H1 (cell line): ENCODE results near the gene HS2ST1. TPM values are rescaled to one million over a fixed set of nuclear protein-coding genes. Genes with fewer than 3 reads are reported as not detected.

Source experiments
- CTCF ChIA-PET: fragments of 300-600 bp; sonication (Branson Sonifier 250); formaldehyde crosslinking; loops from one replicate; lab custom pipeline; 2021; ENCODE audit not compliant: partially characterized antibody; lab: Charles Lee
- POLR2A ChIA-PET: fragments of 300-600 bp; sonication (Branson Sonifier 250); formaldehyde crosslinking; loops from one replicate; lab custom pipeline; 2021; ENCODE audit warnings: inconsistent platforms; ENCODE audit not compliant: partially characterized antibody; lab: Charles Lee
- DNase-seq, 2 experiments: peaks; one replicate each; pipeline versions ENCODE4 v3.0.0 to v3.0.0-alpha.2; 2010 to 2022; ENCODE audit warnings: low spot score in 2 of 2, low read depth in 1 of 2, mixed read lengths in 1 of 2
- FAIRE-seq: peaks from 2 replicates; lab custom pipeline; 2011; peaks lifted over from hg19 to GRCh38; lab: Jason Lieb, UNC
- H2AFZ ChIP-seq: 2 replicates; pipeline ENCODE4 v1.8.1; 2012; ENCODE audit warnings: low read length, inconsistent platforms
- H2AK5ac ChIP-seq: 2 replicates; pipeline ENCODE4 v1.6.1; 2013; ENCODE audit warnings: low read depth, low read length
- H2BK120ac ChIP-seq: replicated peaks from 2 replicates; pipeline ENCODE3; 2013; ENCODE audit warnings: low read depth, low read length, inconsistent platforms
- H2BK12ac ChIP-seq: 2 replicates; pipeline ENCODE4 v1.6.1; 2013; ENCODE audit warnings: low read depth, low read length
- H2BK15ac ChIP-seq: 2 replicates; pipeline ENCODE4 v1.6.1; 2013; ENCODE audit warnings: low read length
- H2BK20ac ChIP-seq: 2 replicates; pipeline ENCODE4 v1.6.1; 2013; ENCODE audit warnings: low read length
- H2BK5ac ChIP-seq: 2 replicates; pipeline ENCODE4 v1.6.1; 2013; ENCODE audit warnings: low read depth, low read length
- H3K14ac ChIP-seq: 2 replicates; pipeline ENCODE4 v1.6.1; 2013; ENCODE audit warnings: inconsistent platforms; ENCODE audit not compliant: insufficient read length
- H3K18ac ChIP-seq: 2 replicates; pipeline ENCODE4 v1.6.1; 2013; ENCODE audit warnings: low read length; ENCODE audit errors: extremely low read depth
- H3K23ac ChIP-seq: 2 replicates; pipeline ENCODE4 v1.6.1; 2013; ENCODE audit warnings: inconsistent platforms; ENCODE audit not compliant: insufficient read length
- H3K23me2 ChIP-seq: 2 replicates; pipeline ENCODE4 v1.6.1; 2013; ENCODE audit warnings: low read depth, low read length
- H3K27ac ChIP-seq: 2 replicates; pipeline ENCODE4 v1.6.1; 2011; ENCODE audit warnings: low read depth, low read length, inconsistent platforms
- H3K27me3 ChIP-seq, 4 experiments: replicated peaks in 1 of 4; 1 replicate in 1 of 4; 2 replicates in 3 of 4; pipeline versions ENCODE4 v1.6.1 to v1.8.1; 2011 to 2013; ENCODE audit warnings: low read length in 3 of 4, mild to moderate bottlenecking in 3 of 4, inconsistent platforms in 2 of 4, mixed read lengths in 2 of 4, moderate library complexity in 1 of 4; ENCODE audit not compliant: control insufficient read depth in 3 of 4, insufficient read depth in 3 of 4; ENCODE audit errors: extremely low read depth in 1 of 4
- H3K36me3 ChIP-seq, 4 experiments: 2 replicates each; pipeline versions ENCODE4 v1.6.1 to v1.8.1; 2011 to 2013; ENCODE audit warnings: mild to moderate bottlenecking in 4 of 4, low read length in 3 of 4, moderate library complexity in 2 of 4, control low read depth in 1 of 4, inconsistent platforms in 1 of 4; ENCODE audit not compliant: insufficient read depth in 4 of 4, control insufficient read depth in 2 of 4
- H3K4ac ChIP-seq: replicated peaks from 2 replicates; pipeline ENCODE3; 2013; ENCODE audit warnings: low read length, low read depth, mixed read lengths, inconsistent platforms; ENCODE audit not compliant: insufficient read length
- H3K4me1 ChIP-seq, 4 experiments: replicated peaks in 1 of 4; 1 replicate in 1 of 4; 2 replicates in 3 of 4; pipeline versions ENCODE4 v1.6.1 to v1.8.1; 2011 to 2013; ENCODE audit warnings: low read length in 3 of 4, inconsistent platforms in 2 of 4, mixed read lengths in 1 of 4; ENCODE audit not compliant: insufficient read depth in 4 of 4, control insufficient read depth in 3 of 4
- H3K4me2 ChIP-seq, 2 experiments: 2 replicates each; pipeline versions ENCODE4 v1.6.1 to v1.8.1; 2011 to 2013; ENCODE audit warnings: low read depth in 2 of 2, low read length in 2 of 2, control low read depth in 1 of 2, inconsistent platforms in 1 of 2, mild to moderate bottlenecking in 1 of 2; ENCODE audit not compliant: insufficient read depth in 1 of 2
- H3K4me3 ChIP-seq, 4 experiments: fragments of 200-600, 300-600 bp in 1 of 4; sonication (generic), shearing (Covaris generic), sonication (Bioruptor Twin) in 1 of 4; 2 replicates each; pipeline versions ENCODE4 v1.5.1 to v1.8.1; 2011 to 2016; ENCODE audit warnings: low read length in 4 of 4, low read depth in 3 of 4, control low read depth in 2 of 4, inconsistent platforms in 2 of 4, mild to moderate bottlenecking in 2 of 4, mixed read lengths in 1 of 4, moderate library complexity in 1 of 4; ENCODE audit not compliant: insufficient read depth in 2 of 4; ENCODE audit errors: extremely low read depth in 1 of 4
- H3K56ac ChIP-seq: replicated peaks from 2 replicates; pipeline ENCODE3; 2013; ENCODE audit warnings: low read depth, mild to moderate bottlenecking, mixed read lengths, low read length, inconsistent platforms; ENCODE audit not compliant: insufficient read length
- H3K79me1 ChIP-seq: 2 replicates; pipeline ENCODE4 v1.6.1; 2013; ENCODE audit warnings: low read depth, low read length, control low read depth
- H3K79me2 ChIP-seq, 2 experiments: 2 replicates each; pipeline versions ENCODE4 v1.6.1 to v1.8.1; 2012 to 2013; ENCODE audit warnings: low read length in 2 of 2, mild to moderate bottlenecking in 2 of 2, inconsistent platforms in 1 of 2; ENCODE audit not compliant: insufficient read depth in 2 of 2, control insufficient read depth in 1 of 2
- H3K9ac ChIP-seq, 4 experiments: replicated peaks in 1 of 4; 1 replicate in 1 of 4; 2 replicates in 3 of 4; pipeline versions ENCODE4 v1.6.1 to v1.8.1; 2011 to 2013; ENCODE audit warnings: low read depth in 3 of 4, low read length in 3 of 4, control low read depth in 2 of 4, mild to moderate bottlenecking in 2 of 4, moderate library complexity in 2 of 4, inconsistent platforms in 1 of 4; ENCODE audit errors: extremely low read depth in 1 of 4
- H3K9me3 ChIP-seq, 2 experiments: 2 replicates each; pipeline versions ENCODE4 v1.6.1 to v1.8.1; 2012 to 2013; ENCODE audit warnings: mild to moderate bottlenecking in 2 of 2, moderate library complexity in 2 of 2, control low read depth in 1 of 2, inconsistent platforms in 1 of 2, low read depth in 1 of 2, low read length in 1 of 2, mixed read lengths in 1 of 2; ENCODE audit not compliant: insufficient read depth in 2 of 2
- H4K20me1 ChIP-seq, 2 experiments: replicated peaks in 1 of 2; 2 replicates each; pipeline versions ENCODE3 to v1.8.1; 2011 to 2013; ENCODE audit warnings: inconsistent platforms in 2 of 2, low read length in 2 of 2, mild to moderate bottlenecking in 1 of 2; ENCODE audit not compliant: insufficient read depth in 2 of 2, control insufficient read depth in 1 of 2
- H4K5ac ChIP-seq: 2 replicates; pipeline ENCODE4 v1.6.1; 2013; ENCODE audit warnings: low read length, low read depth, mixed read lengths, inconsistent platforms; ENCODE audit not compliant: insufficient read length
- H4K8ac ChIP-seq: 2 replicates; pipeline ENCODE4 v1.8.0; 2013; ENCODE audit warnings: mild to moderate bottlenecking, moderate library complexity, low read length, inconsistent platforms; ENCODE audit not compliant: insufficient read depth; ENCODE audit errors: extremely low read depth
- H4K91ac ChIP-seq: replicated peaks from 2 replicates; pipeline ENCODE3; 2013; ENCODE audit warnings: low read length, mixed read lengths, inconsistent platforms; ENCODE audit not compliant: insufficient read length
- BACH1 ChIP-seq: IDR thresholded peaks from 2 replicates; pipeline ENCODE4 v1.6.1; 2012; ENCODE audit warnings: low read length, improper control_type of control experiment
- CBX8 ChIP-seq: fragments of 300-800, 300-1000 bp; sonication (generic); IDR thresholded peaks from 2 replicates; pipeline ENCODE4 v1.7.1; 2016; ENCODE audit warnings: low read depth, low read length, borderline replicate concordance
- CREB1 ChIP-seq: IDR thresholded peaks from 2 replicates; pipeline ENCODE4 v1.6.1; 2012; ENCODE audit warnings: inconsistent platforms
- CTBP2 ChIP-seq: IDR thresholded peaks from 2 replicates; pipeline ENCODE4 v1.7.0; 2011; ENCODE audit warnings: borderline replicate concordance, mild to moderate bottlenecking, moderate library complexity, mixed read lengths, low read length; ENCODE audit not compliant: insufficient read depth, insufficient read length
- GTF2F1 ChIP-seq: IDR thresholded peaks from 2 replicates; pipeline ENCODE4 v1.6.1; 2012; ENCODE audit warnings: low read depth, low read length, improper control_type of control experiment, borderline replicate concordance
- KDM4A ChIP-seq: IDR thresholded peaks from one replicate; pipeline ENCODE4 v1.7.1; 2012; ENCODE audit warnings: low read depth, mild to moderate bottlenecking, moderate library complexity, low read length, inconsistent platforms; ENCODE audit not compliant: severe bottlenecking
- POLR2A ChIP-seq, 2 experiments: IDR thresholded peaks; 1 replicate in 1 of 2; 2 replicates in 1 of 2; pipeline ENCODE4 v1.6.1; 2011; ENCODE audit warnings: low read depth in 2 of 2, low read length in 2 of 2, mild to moderate bottlenecking in 2 of 2; ENCODE audit errors: control extremely low read depth in 1 of 2
- POLR2AphosphoS5 ChIP-seq: IDR thresholded peaks from 2 replicates; pipeline ENCODE4 v1.6.1; 2011; ENCODE audit warnings: low read depth, low read length
- SAP30 ChIP-seq: fragments of 300-600 bp; sonication (generic); IDR thresholded peaks from 2 replicates; pipeline ENCODE4 v1.7.1; 2012; ENCODE audit warnings: low read length, moderate library complexity, mild to moderate bottlenecking, inconsistent platforms; ENCODE audit not compliant: insufficient read depth, insufficient replicate concordance
- SIX5 ChIP-seq: IDR thresholded peaks from 2 replicates; pipeline ENCODE4 v1.6.1; 2011; ENCODE audit warnings: mild to moderate bottlenecking, low read depth, low read length
- SRF ChIP-seq: IDR thresholded peaks from 2 replicates; pipeline ENCODE4 v1.6.1; 2011; ENCODE audit warnings: mild to moderate bottlenecking, low read depth, low read length, moderate library complexity
- TAF1 ChIP-seq: IDR thresholded peaks from 2 replicates; pipeline ENCODE4 v1.6.1; 2011; ENCODE audit warnings: mild to moderate bottlenecking, low read depth, low read length
- TCF12 ChIP-seq: IDR thresholded peaks from 2 replicates; pipeline ENCODE4 v1.6.1; 2011; ENCODE audit warnings: low read depth, mild to moderate bottlenecking, low read length
- ZNF274 ChIP-seq: IDR thresholded peaks from 2 replicates; pipeline ENCODE4 v1.7.0; 2012; ENCODE audit warnings: low read length, borderline replicate concordance; ENCODE audit errors: extremely low read depth
- WGBS, 2 experiments: shearing (Covaris generic) in 1 of 2; methylation state at CpG; one replicate each; pipeline versions ENCODE4 v1.1.6 to v1.1.7; 2013 to 2015; ENCODE audit warnings: low lambda C conversion rate in 2 of 2, mixed read lengths in 2 of 2, inconsistent platforms in 1 of 2, low coverage in 1 of 2, missing lambda C conversion rate in 1 of 2; ENCODE audit not compliant: insufficient replicate concordance in 2 of 2, insufficient coverage in 1 of 2, insufficient read length in 1 of 2; ENCODE audit errors: extremely low coverage in 1 of 2, missing lambda C conversion rate in 1 of 2; 5-methylcytosine and 5-hydroxymethylcytosine counted together
- polyA plus RNA-seq, 7 experiments: library from polyadenylated mRNA; depleted of rRNA in 3 of 7; stranded (reverse) in 5 of 7; unstranded in 2 of 7; fragments of >200 nt in 5 of 7; fragments of 200-250 nt in 2 of 7; gene quantifications; 1 replicate in 5 of 7; 2 replicates in 1 of 7; 4 replicates in 1 of 7; pipeline versions ENCODE4 v1.2.1 to v1.2.3, GENCODE V29; 2011 to 2013; ENCODE audit warnings: missing spikeins in 2 of 7, mixed read lengths in 2 of 7
- total RNA-seq: library from RNA; stranded (reverse); fragmentation: NEBNext Ultra II Directional; extraction: Animal tissue kit (Norgen Biotek cat#: 25700); gene quantifications from 2 replicates; pipeline ENCODE4 v1.2.1, GENCODE V29; 2021

HS2ST1 gene
- total and polyA plus RNA-seq, 2 of the 8 experiments (the other 6 are each of a cell fraction or from before 2014, with no cell fraction given), result 5.2 to 28.3 TPM

DNA sequence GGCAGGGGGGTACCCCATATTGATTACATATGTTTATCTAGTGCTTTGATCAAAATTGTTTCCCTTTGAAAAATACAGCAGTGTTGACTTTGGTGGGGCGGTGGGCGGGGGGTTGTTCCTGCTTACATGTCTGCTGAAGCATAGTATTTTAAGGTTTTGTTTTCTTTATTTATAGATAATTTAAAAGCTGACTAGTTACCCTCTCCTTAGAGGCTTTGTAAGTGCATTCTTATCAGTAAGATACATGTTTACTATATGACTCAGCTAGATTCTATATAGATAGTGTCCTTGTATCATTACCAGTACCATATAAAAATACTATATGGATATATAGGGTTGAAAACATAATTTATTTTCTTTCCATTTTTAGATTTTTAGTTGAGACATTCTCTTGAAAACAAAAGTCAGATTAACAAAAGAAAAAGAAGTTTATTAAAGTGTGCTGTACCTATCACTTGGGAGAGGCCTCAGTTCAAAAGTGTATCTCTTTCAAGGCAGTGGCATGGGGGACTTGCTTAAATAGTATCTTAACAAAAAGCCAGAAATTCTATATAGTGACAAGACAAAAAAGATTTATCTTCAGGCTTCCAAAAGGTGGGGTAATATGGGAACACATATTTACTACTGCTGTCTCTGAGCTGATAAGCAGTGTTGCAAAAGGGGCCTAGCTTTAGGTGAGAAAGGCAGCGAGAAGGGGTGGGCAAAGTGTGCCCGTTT is 79.0 kb downstream of the HS2ST1 start:
- no peak overlapping the region for H3K14ac ChIP-seq
- no peaks in the 10 kb centered on the region for H3K23me2 ChIP-seq
- H3K79me1 ChIP-seq, result no peaks in the 10 kb centered on the region; the same call in 1 of the 2 replicates
- ChIA-PET POLR2A (no interaction called here), CTCF (no interaction called here)
- H3K27ac ChIP-seq, result no peak overlapping the region; the same call in 1 of the 2 replicates
- no peak overlapping the region for H4K5ac ChIP-seq
- H3K56ac ChIP-seq, result no peak overlapping the region
- FAIRE-seq, result no peak
- no peak overlapping the region for H3K18ac ChIP-seq
- H3K23ac ChIP-seq, result no peak overlapping the region
- H3K4me3 ChIP-seq, result no peak overlapping the region
- H2BK15ac ChIP-seq, result no peak overlapping the region
- H4K8ac ChIP-seq, result no peak overlapping the region
- H3K4me2 ChIP-seq, result no peak overlapping the region
- H3K4me1 ChIP-seq, result peaks cover 0 to 8% (median under 1%) of the 10 kb centered on the region in 4 experiments; a peak in 4 of 7 replicates
- H2BK20ac ChIP-seq, result no peak overlapping the region
- no peak overlapping the region for H3K9ac ChIP-seq
- peaks cover 0 to 58% of the 10 kb centered on the region in 2 experiments; a peak in 2 of 4 replicates for H3K79me2 ChIP-seq
- H2AK5ac ChIP-seq, result no peak overlapping the region
- no peak overlapping the region for H2BK12ac ChIP-seq
- H2AFZ ChIP-seq, result no peak overlapping the region
- no peak for DNase-seq
- H3K9me3 ChIP-seq, result no peaks in the 10 kb centered on the region
- WGBS, 2 experiments, result 92% methylated on average over 4 of the region's 4 CpGs; no CpG with 5 or more reads in 1 of the 2 experiments
- no peak overlapping the region for H2BK120ac ChIP-seq
- H3K27me3 ChIP-seq, result no peaks in the 10 kb centered on the region
- no peak overlapping the region for H4K91ac ChIP-seq
- H2BK5ac ChIP-seq, result no peak overlapping the region
- no peak overlapping the region for H3K4ac ChIP-seq
- H4K20me1 ChIP-seq, result peaks cover 0 to 4% of the 10 kb centered on the region in 2 experiments
- no peaks in the 10 kb centered on the region for H3K36me3 ChIP-seq
- TF ChIP-seq SRF (no peak), SAP30 (no peak), BACH1 (no peak), CTBP2 (no peak), CBX8 (no peak), ZNF274 (no peak), CREB1 (no peak), SIX5 (no peak), POLR2AphosphoS5 (no peak), TCF12 (no peak), POLR2A (IDR thresholded peaks at IDR 0.05; ENCODE audit: control extremely low read depth in 1 of 2, low read depth in 2 of 2, low read length in 2 of 2) (no peak), TAF1 (no peak), KDM4A (no peak), GTF2F1 (no peak)
